PC-3 (cell line): Measurements from ENCODE around the gene DLL4. TPM values are rescaled to one million over a fixed set of nuclear protein-coding genes. Genes with fewer than 3 reads are reported as not detected.

Source experiments
- ATAC-seq: fragments of 200-7000 bp; cut with Tn5 transposase; 2 replicates; pipeline ENCODE4 v1.9.1; 2020; ENCODE audit warnings: mild to moderate bottlenecking, moderate library complexity
- BruUV-seq: library from RNA; stranded (reverse); fragments of 400-500 nt; replicated peaks from 2 replicates; lab custom pipeline; 2021; lab: Mats Ljungman, UMichigan
- CTCF ChIA-PET: fragments of 300-600 bp; sonication (Branson Sonifier 250); formaldehyde crosslinking; loops from one replicate; lab custom pipeline; 2022; ENCODE audit warnings: antibody characterized with exemption; lab: Charles Lee
- POLR2A ChIA-PET: fragments of 300-600 bp; sonication (Branson Sonifier 250); formaldehyde crosslinking; loops from one replicate; lab custom pipeline; 2022; ENCODE audit warnings: antibody characterized with exemption; ENCODE audit not compliant: unreplicated experiment; lab: Charles Lee
- DNase-seq: peaks from one replicate; pipeline ENCODE4 v3.0.0-alpha.2; 2015
- H2AFZ ChIP-seq: fragments of 300-600 bp; sonication (generic); 2 replicates; pipeline ENCODE4 v1.6.0; 2016; ENCODE audit warnings: antibody characterized with exemption, low read length
- H3F3A ChIP-seq: fragments of 300-600 bp; sonication (generic); one replicate; pipeline ENCODE4 v1.6.0; 2017; ENCODE audit warnings: antibody characterized with exemption, low read length, control low read depth, mild to moderate bottlenecking; ENCODE audit not compliant: unreplicated experiment
- H3K27ac ChIP-seq: fragments of 300-600 bp; sonication (generic); 2 replicates; pipeline ENCODE4 v1.5.1; 2016; ENCODE audit warnings: mild to moderate bottlenecking, low read length
- H3K27me3 ChIP-seq: fragments of 300-600 bp; sonication (generic); 2 replicates; pipeline ENCODE4 v1.6.1; 2016; ENCODE audit warnings: low read length, mixed read lengths
- H3K36me3 ChIP-seq: fragments of 300-600 bp; sonication (generic); 2 replicates; pipeline ENCODE4 v1.6.1; 2016; ENCODE audit warnings: low read depth, mixed run types, low read length, mixed read lengths
- H3K4me1 ChIP-seq: fragments of 300-600 bp; sonication (generic); 2 replicates; pipeline ENCODE4 v1.5.1; 2016; ENCODE audit warnings: low read length; ENCODE audit not compliant: insufficient read depth
- H3K4me2 ChIP-seq: fragments of 300-600 bp; sonication (generic); 2 replicates; pipeline ENCODE4 v1.6.0; 2016; ENCODE audit warnings: low read length
- H3K4me3 ChIP-seq: fragments of 300-600 bp; sonication (generic); 2 replicates; pipeline ENCODE4 v1.5.1; 2016; ENCODE audit warnings: mild to moderate bottlenecking, low read length, mixed read lengths
- H3K79me2 ChIP-seq: fragments of 300-600 bp; sonication (generic); 2 replicates; pipeline ENCODE4 v1.6.1; 2017; ENCODE audit warnings: low read length, mixed read lengths
- H3K9ac ChIP-seq: fragments of 300-600 bp; sonication (generic); 2 replicates; pipeline ENCODE4 v1.6.0; 2016; ENCODE audit warnings: mild to moderate bottlenecking, low read length
- H3K9me2 ChIP-seq: fragments of 300-600 bp; sonication (generic); replicated peaks from 2 replicates; pipeline ENCODE4 v1.6.1; 2016; ENCODE audit warnings: mixed run types, low read length, mixed read lengths
- H3K9me3 ChIP-seq: fragments of 300-600 bp; sonication (generic); 2 replicates; pipeline ENCODE4 v1.6.1; 2016; ENCODE audit warnings: low read length, mixed read lengths
- H4K20me1 ChIP-seq: fragments of 300-600 bp; sonication (generic); 2 replicates; pipeline ENCODE4 v1.6.1; 2016; ENCODE audit warnings: low read length, mixed read lengths
- CTCF ChIP-seq: fragments of 300-600 bp; sonication (generic); conservative IDR thresholded peaks from 2 replicates; pipeline ENCODE4 v1.5.1; 2017; ENCODE audit warnings: antibody characterized with exemption, low read depth, mild to moderate bottlenecking, low read length
- EZH2 ChIP-seq: fragments of 300-600 bp; sonication (generic); IDR thresholded peaks from one replicate; pipeline ENCODE4 v1.6.1; 2017; ENCODE audit warnings: antibody characterized with exemption, mild to moderate bottlenecking, low read length; ENCODE audit not compliant: unreplicated experiment
- EZH2phosphoT487 ChIP-seq: fragments of 300-600 bp; sonication (generic); IDR thresholded peaks from 2 replicates; pipeline ENCODE4 v1.6.1; 2018; ENCODE audit warnings: mild to moderate bottlenecking, antibody characterized with exemption, low read length, borderline replicate concordance
- intact Hi-C: fragments of 100-400 bp; cut with micrococcal nuclease; formaldehyde crosslinking; loops from 2 replicates; pipeline ENCODE4 v1.9.0; 2023
- total RNA-seq: library from RNA; depleted of rRNA; stranded (reverse); fragments of >200 nt; gene quantifications from 2 replicates; pipeline ENCODE4 v1.2.3, GENCODE V29; 2014

Gene DLL4
- total RNA-seq, 1 experiment from 2014 or later = 2.2 TPM

- Histone ChIP-seq H3K9me2 (no peaks in the 10 kb centered on the region), H4K20me1 (no peaks in the 10 kb centered on the region), H3K79me2 (no peaks in the 10 kb centered on the region), H3K4me2 (no peak overlapping the region), H3K36me3 (no peaks in the 10 kb centered on the region), H3K4me3 (no peak overlapping the region), H3K27ac (no peak overlapping the region), H2AFZ (no peak overlapping the region), H3K9ac (no peak overlapping the region), H3F3A (no peaks in the 10 kb centered on the region), H3K27me3 (peaks cover 9% of the 10 kb centered on the region), H3K4me1 (no peaks in the 10 kb centered on the region), H3K9me3 (no peaks in the 10 kb centered on the region)
- intact Hi-C loops = no loop called here
- ChIA-PET CTCF (no interaction called here), POLR2A (no interaction called here)
- DNase-seq (no peak), ATAC-seq (no peak)
- no TSS peak for BruUV-seq
- no peak for TF ChIP-seq EZH2
- TF ChIP-seq EZH2phosphoT487 = no peak
- no peak for TF ChIP-seq CTCF
Measured at GRCh38 chr15:40921949-40922607, 7.1 kb upstream of the DLL4 start.

DNA sequence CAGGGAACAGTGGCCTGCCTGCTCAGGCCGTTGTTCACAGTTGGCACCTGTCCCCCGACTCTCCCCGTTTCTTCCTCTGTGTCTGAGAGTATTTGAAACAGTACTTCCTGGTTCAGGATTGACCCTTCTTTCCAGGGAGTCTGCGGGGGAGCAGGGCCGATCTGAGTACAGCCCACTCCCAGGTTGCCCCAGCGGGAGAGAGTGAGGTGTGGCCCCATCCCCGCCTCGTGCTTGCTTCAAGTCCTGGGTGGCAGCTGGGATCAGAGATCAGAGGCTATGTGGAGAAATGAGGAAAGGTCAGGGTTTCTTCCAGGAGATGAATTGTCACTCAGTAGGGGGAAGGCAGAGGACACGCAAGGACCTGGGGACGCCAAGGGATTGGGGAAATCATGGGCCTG is 6.5 kb upstream of the DLL4 start:
- no peaks in the 10 kb centered on the region for H3K9me2 ChIP-seq
- no peaks in the 10 kb centered on the region for H3K36me3 ChIP-seq
- no peaks in the 10 kb centered on the region; the same call in 1 of the 2 replicates for H3K4me1 ChIP-seq
- no peak overlapping the region for H3K27ac ChIP-seq
- DNase-seq = no peak
- no TSS peak for BruUV-seq
- no peak overlapping the region for H3K4me2 ChIP-seq
- no peak overlapping the region for H3K9ac ChIP-seq
- ATAC-seq = no peak
- ChIA-PET CTCF (no interaction called here), POLR2A (no interaction called here)
- no peak overlapping the region for H2AFZ ChIP-seq
- no peaks in the 10 kb centered on the region for H4K20me1 ChIP-seq
- no peaks in the 10 kb centered on the region for H3K9me3 ChIP-seq
- H3K27me3 ChIP-seq = peaks cover 15% of the 10 kb centered on the region
- H3K79me2 ChIP-seq = no peaks in the 10 kb centered on the region
- no peaks in the 10 kb centered on the region for H3F3A ChIP-seq
- H3K4me3 ChIP-seq = no peak overlapping the region
- intact Hi-C loops = no loop called here
- TF ChIP-seq EZH2phosphoT487 = no peak

- H3K9me2 ChIP-seq = no peaks in the 10 kb centered on the region
- no peak overlapping the region for H3K9ac ChIP-seq
- ChIA-PET CTCF (no interaction called here), POLR2A (no interaction called here)
- ATAC-seq (no peak), DNase-seq (no peak)
- no peak overlapping the region for H3K27ac ChIP-seq
- no peaks in the 10 kb centered on the region for H3K36me3 ChIP-seq
- no peak overlapping the region for H3K4me3 ChIP-seq
- TF ChIP-seq EZH2 (no peak), CTCF (no peak), EZH2phosphoT487 (no peak)
- no peaks in the 10 kb centered on the region for H3F3A ChIP-seq
- H3K4me2 ChIP-seq = no peak overlapping the region
- peaks cover 7% of the 10 kb centered on the region for H3K4me1 ChIP-seq
- H3K9me3 ChIP-seq = no peaks in the 10 kb centered on the region
- H2AFZ ChIP-seq = no peak overlapping the region
- H3K79me2 ChIP-seq = no peaks in the 10 kb centered on the region
- intact Hi-C loops = no loop called here
- no TSS peak for BruUV-seq
- peaks cover 20% of the 10 kb centered on the region for H3K27me3 ChIP-seq
- no peaks in the 10 kb centered on the region for H4K20me1 ChIP-seq
Measured at GRCh38 chr15:40923551-40923950, 5.6 kb upstream of the DLL4 start.
